Lung (tissue), 12 donors: Measurements from ENCODE around the gene LRRC25. TPM values are rescaled to one million over a fixed set of nuclear protein-coding genes. Genes with fewer than 3 reads are reported as not detected.

Source experiments
- ATAC-seq: fragments of 200-7000 bp; cut with Tn5 transposase; one replicate; pipeline ENCODE4 v1.9.1; 2020; ENCODE audit warnings: moderate number of reproducible peaks; ENCODE audit not compliant: insufficient read depth, low FRiP score
- DNase-seq, 3 donors: peaks; one replicate each; pipeline ENCODE4 v3.0.0-alpha.2; 2013 to 2017
- H3K27ac ChIP-seq, 2 donors: one replicate each; pipeline ENCODE4 v1.5.1; 2013; ENCODE audit warnings: mild to moderate bottlenecking in 2 of 2, moderate library complexity in 2 of 2, control low read depth in 1 of 2, inconsistent platforms in 1 of 2, low read depth in 1 of 2, low read length in 1 of 2
- H3K27me3 ChIP-seq, 3 donors: one replicate each; pipeline ENCODE4 v1.5.1; 2013; ENCODE audit warnings: low read length in 2 of 3; ENCODE audit not compliant: control insufficient read depth in 3 of 3, insufficient read depth in 3 of 3
- H3K36me3 ChIP-seq, 4 donors: one replicate each; pipeline ENCODE4 v1.5.1; 2013; ENCODE audit warnings: low read length in 4 of 4, mild to moderate bottlenecking in 1 of 4, moderate library complexity in 1 of 4; ENCODE audit not compliant: control insufficient read depth in 4 of 4, insufficient read depth in 4 of 4
- H3K4me1 ChIP-seq, 5 donors: one replicate each; pipeline ENCODE4 v1.5.1; 2013; ENCODE audit warnings: low read length in 5 of 5, mild to moderate bottlenecking in 2 of 5, moderate library complexity in 1 of 5; ENCODE audit not compliant: control insufficient read depth in 5 of 5, insufficient read depth in 5 of 5
- H3K4me3 ChIP-seq: one replicate; pipeline ENCODE4 v1.5.1; 2013; ENCODE audit warnings: mild to moderate bottlenecking, control low read depth, moderate library complexity
- H3K9ac ChIP-seq, 2 donors: one replicate each; pipeline ENCODE4 v1.5.1; 2013; ENCODE audit warnings: low read length in 2 of 2, control low read depth in 1 of 2; ENCODE audit not compliant: insufficient read depth in 1 of 2
- H3K9me3 ChIP-seq, 4 donors: one replicate each; pipeline ENCODE4 v1.5.1; 2013; ENCODE audit warnings: low read length in 3 of 4, mild to moderate bottlenecking in 1 of 4, moderate library complexity in 1 of 4; ENCODE audit not compliant: control insufficient read depth in 4 of 4, insufficient read depth in 3 of 4
- WGBS, 2 donors: extraction: QIAGEN DNeasy Blood & Tissue Kit; methylation state at CpG; one replicate each; pipeline ENCODE4 v1.1.7; 2013; 5-methylcytosine and 5-hydroxymethylcytosine counted together
- polyA plus RNA-seq, 2 donors: library from polyadenylated mRNA; stranded (reverse); fragments of 200-250 nt; gene quantifications; one replicate each; pipeline ENCODE4 v1.2.1, GENCODE V29; 2013
- total RNA-seq, 2 donors: library from RNA; depleted of rRNA in 1 of 2; stranded (reverse); fragments of >200 nt in 1 of 2; gene quantifications; one replicate each; pipeline ENCODE4 v1.2.1, GENCODE V29; 2014 to 2021
- TF ChIP-seq, protein P1 (sequence below): IDR thresholded peaks from 2 replicates; pipeline ENCODE4 v1.5.1; 2012; ENCODE audit warnings: mild to moderate bottlenecking; ENCODE audit errors: control extremely low read depth, extremely low read depth
- donor health status: control.
- donor health status: control.
- donor health status: Bipolar disorder and iron deficiency.
- donor health status: healthy.
- donor health status: DM: yes; HTN: yes; CAD: no.

The LRRC25 gene
- total and polyA plus RNA-seq, 4 donors = 8.5 to 119 (median 27.0) TPM

- DNase-seq (peak; percentile 45 to 72 (median 63)), ATAC-seq (no peak)
- WGBS, 2 donors = 67 to 73% methylated on average over 13 of the region's 13 CpGs
- peaks cover 0 to 15% (median 2%) of the 10 kb centered on the region in 4 donors for H3K36me3 ChIP-seq
- no peak overlapping the region for H3K27ac ChIP-seq
- no peaks in the 10 kb centered on the region for H3K9me3 ChIP-seq
- no peak overlapping the region for H3K4me3 ChIP-seq
- H3K9ac ChIP-seq = no peak overlapping the region
- no peaks in the 10 kb centered on the region for H3K27me3 ChIP-seq
- TF ChIP-seq, protein P1, sequence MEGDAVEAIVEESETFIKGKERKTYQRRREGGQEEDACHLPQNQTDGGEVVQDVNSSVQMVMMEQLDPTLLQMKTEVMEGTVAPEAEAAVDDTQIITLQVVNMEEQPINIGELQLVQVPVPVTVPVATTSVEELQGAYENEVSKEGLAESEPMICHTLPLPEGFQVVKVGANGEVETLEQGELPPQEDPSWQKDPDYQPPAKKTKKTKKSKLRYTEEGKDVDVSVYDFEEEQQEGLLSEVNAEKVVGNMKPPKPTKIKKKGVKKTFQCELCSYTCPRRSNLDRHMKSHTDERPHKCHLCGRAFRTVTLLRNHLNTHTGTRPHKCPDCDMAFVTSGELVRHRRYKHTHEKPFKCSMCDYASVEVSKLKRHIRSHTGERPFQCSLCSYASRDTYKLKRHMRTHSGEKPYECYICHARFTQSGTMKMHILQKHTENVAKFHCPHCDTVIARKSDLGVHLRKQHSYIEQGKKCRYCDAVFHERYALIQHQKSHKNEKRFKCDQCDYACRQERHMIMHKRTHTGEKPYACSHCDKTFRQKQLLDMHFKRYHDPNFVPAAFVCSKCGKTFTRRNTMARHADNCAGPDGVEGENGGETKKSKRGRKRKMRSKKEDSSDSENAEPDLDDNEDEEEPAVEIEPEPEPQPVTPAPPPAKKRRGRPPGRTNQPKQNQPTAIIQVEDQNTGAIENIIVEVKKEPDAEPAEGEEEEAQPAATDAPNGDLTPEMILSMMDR = no peak
- H3K4me1 ChIP-seq = peaks cover 0 to 24% (median 14%) of the 10 kb centered on the region in 5 donors
Measured at GRCh38 chr19:18439025-18439909, 41.8 kb upstream of the LRRC25 start.

DNA sequence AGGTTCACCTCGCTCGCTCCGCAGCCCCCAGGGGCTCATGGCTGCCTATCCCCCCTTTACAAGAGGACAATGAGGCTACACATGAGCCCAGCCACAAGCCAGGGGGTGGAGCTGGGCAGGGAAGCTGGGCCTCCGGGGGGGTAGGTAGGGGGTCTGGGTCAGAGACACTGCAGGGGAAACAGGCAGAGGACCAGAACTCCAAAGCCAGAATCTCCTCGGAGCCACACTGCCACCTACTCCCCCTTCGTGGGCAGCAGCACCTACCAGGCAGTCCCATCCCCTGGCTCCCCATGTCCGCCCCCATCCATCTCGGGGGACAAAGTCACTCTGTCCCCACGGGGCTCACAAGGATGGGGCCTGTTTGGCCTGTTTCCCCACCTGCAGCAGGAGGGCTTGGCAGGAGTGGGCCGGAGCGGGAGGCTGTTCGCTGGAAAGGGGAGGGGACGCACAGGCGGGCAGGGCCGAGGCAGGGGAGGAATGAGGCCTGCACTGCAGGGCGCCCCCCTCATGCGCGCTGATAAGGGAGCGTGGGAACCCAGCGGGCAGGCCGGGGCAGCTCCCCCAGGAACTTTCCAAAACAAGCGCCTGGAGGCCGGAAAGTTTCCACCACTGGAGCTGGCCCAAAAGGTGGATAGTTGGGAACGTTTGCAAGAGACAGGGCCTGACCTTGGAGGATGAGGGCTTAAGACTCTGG, 41.1 kb upstream of the LRRC25 start:
- Histone ChIP-seq H3K9me3 (no peaks in the 10 kb centered on the region), H3K4me1 (peaks cover 0 to 27% (median 18%) of the 10 kb centered on the region in 5 donors), H3K9ac (peak overlapping the region in 1 of 2 donors; percentile 49), H3K36me3 (peaks cover 0 to 8% (median 0%) of the 10 kb centered on the region in 4 donors), H3K27me3 (no peaks in the 10 kb centered on the region), H3K27ac (no peak overlapping the region), H3K4me3 (no peak overlapping the region)
- peak; percentile 52 to 76 (median 63) for DNase-seq
- no peak for ATAC-seq
- 28 to 37% methylated on average over 21 to 24 of the region's 24 CpGs for WGBS, 2 donors
- TF ChIP-seq, protein P1 = no peak

DNA sequence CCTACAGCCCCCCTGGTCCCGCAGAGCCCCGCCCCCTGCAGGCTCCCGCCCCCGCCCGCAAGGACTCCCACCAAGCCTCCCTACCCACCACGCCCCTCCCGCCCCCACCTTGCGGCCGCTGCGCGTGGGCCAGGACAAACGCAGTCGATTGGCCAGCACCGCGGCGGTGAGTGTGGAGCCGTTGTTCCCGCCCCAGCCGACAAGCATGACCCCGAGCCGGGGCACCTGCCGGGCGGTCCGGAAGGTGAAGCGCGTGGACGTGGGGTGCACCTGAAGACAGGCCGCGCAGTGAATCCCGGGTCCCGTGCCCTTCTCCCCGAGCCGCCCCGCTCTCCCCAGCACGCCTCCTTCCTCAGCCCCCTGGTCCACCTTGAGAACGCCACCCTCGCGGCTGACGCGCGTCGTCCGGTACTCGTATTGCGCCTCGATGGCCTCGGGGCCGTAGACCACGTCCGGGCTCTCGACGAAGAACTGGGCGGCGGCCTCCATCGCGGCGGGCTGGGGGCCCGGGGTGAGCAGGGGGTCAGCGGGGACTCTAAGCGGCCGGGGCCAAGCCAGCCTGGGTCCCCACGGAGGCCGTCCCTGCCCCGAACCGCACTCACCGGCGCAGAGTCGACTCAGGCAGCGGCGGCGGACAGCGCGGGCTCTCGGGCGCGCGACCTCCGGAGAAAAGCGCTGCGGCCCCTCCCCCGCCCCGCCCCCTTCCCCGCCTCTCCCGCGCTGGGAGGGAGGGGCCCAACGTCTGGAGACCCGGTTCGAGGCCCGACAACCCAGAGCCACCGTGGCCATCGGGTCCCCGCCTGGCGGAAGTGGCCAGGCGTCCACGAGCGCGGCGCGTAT, 40.3 kb upstream of the LRRC25 start, which contains the start of gene ISYNA1:
ISYNA1 (minus strand) TSS at position 643 of the 840 bp plus-strand sequence; CDS start at position 489, 154 bp downstream.
- DNase-seq = peak; percentile 59 to 74 (median 66)
- peak within 1 kb of the TSS in 1 of 2 donors; percentile 49 for H3K9ac ChIP-seq
- no peaks in the 10 kb centered on the region for H3K9me3 ChIP-seq
- WGBS, 2 donors = 1% methylated on average over 83 to 98 of the region's 99 CpGs
- ATAC-seq = peak; percentile 19
- TF ChIP-seq, protein P1 = no peak
- peaks cover 0 to 4% (median 0%) of the 10 kb centered on the region in 4 donors for H3K36me3 ChIP-seq
- peaks cover 0 to 33% (median 18%) of the 10 kb centered on the region in 5 donors for H3K4me1 ChIP-seq
- no peaks in the 10 kb centered on the region for H3K27me3 ChIP-seq
- H3K4me3 ChIP-seq = peak within 1 kb of the TSS; percentile 41
- peak within 1 kb of the TSS in 1 of 2 donors; percentile 18 for H3K27ac ChIP-seq
